Thoracic aorta (tissue), 2 donors: ENCODE results near the gene PCGF1. TPM values are rescaled to one million over a fixed set of nuclear protein-coding genes. Genes with fewer than 3 reads are reported as not detected.

Source experiments
- ATAC-seq: fragments of 150-250 bp; one replicate; pipeline ENCODE4 v1.8.0; 2017; ENCODE audit warnings: low read depth; ENCODE audit not compliant: insufficient number of reproducible peaks, low FRiP score
- DNase-seq: peaks from one replicate; pipeline ENCODE4 v3.0.0-alpha.2; 2020; ENCODE audit warnings: low spot score
- H3K27ac ChIP-seq, 2 donors: fragments of 200-600 bp; sonication (generic); 1 replicate in 1 of 2; 2 replicates in 1 of 2; pipeline ENCODE4 v1.5.1; 2016; ENCODE audit warnings: mild to moderate bottlenecking in 2 of 2, moderate library complexity in 2 of 2
- H3K27me3 ChIP-seq: fragments of 200-600 bp; sonication (generic); replicated peaks from 2 replicates; pipeline ENCODE4 v1.6.0; 2016; ENCODE audit warnings: mild to moderate bottlenecking; ENCODE audit not compliant: insufficient read depth
- H3K36me3 ChIP-seq: fragments of 200-600 bp; sonication (generic); one replicate; pipeline ENCODE4 v1.5.1; 2016
- H3K4me1 ChIP-seq, 2 donors: fragments of 200-600 bp; sonication (generic); 1 replicate in 1 of 2; 2 replicates in 1 of 2; pipeline versions ENCODE4 v1.5.1 to v1.6.0; 2016; ENCODE audit warnings: low read depth in 2 of 2, mild to moderate bottlenecking in 1 of 2; ENCODE audit not compliant: control insufficient read depth in 1 of 2
- H3K4me3 ChIP-seq: fragments of 200-600 bp; sonication (generic); 2 replicates; pipeline ENCODE4 v1.5.1; 2016; ENCODE audit warnings: mild to moderate bottlenecking
- H3K9me3 ChIP-seq: fragments of 200-600 bp; sonication (generic); 2 replicates; pipeline ENCODE4 v1.5.1; 2016
- CTCF ChIP-seq: fragments of 200-600 bp; sonication (generic); IDR thresholded peaks from one replicate; pipeline ENCODE4 v1.5.1; 2019; ENCODE audit warnings: antibody characterized with exemption
- total RNA-seq, 2 donors: library from RNA; depleted of rRNA; stranded (reverse); fragments of >200 nt; gene quantifications; one replicate each; pipeline versions ENCODE4 v1.1.0 to v1.2.3, GENCODE V29; 2016

PCGF1 gene
- total RNA-seq, 2 donors from 2014 or later, result 7.8 to 8.0 TPM

DNA sequence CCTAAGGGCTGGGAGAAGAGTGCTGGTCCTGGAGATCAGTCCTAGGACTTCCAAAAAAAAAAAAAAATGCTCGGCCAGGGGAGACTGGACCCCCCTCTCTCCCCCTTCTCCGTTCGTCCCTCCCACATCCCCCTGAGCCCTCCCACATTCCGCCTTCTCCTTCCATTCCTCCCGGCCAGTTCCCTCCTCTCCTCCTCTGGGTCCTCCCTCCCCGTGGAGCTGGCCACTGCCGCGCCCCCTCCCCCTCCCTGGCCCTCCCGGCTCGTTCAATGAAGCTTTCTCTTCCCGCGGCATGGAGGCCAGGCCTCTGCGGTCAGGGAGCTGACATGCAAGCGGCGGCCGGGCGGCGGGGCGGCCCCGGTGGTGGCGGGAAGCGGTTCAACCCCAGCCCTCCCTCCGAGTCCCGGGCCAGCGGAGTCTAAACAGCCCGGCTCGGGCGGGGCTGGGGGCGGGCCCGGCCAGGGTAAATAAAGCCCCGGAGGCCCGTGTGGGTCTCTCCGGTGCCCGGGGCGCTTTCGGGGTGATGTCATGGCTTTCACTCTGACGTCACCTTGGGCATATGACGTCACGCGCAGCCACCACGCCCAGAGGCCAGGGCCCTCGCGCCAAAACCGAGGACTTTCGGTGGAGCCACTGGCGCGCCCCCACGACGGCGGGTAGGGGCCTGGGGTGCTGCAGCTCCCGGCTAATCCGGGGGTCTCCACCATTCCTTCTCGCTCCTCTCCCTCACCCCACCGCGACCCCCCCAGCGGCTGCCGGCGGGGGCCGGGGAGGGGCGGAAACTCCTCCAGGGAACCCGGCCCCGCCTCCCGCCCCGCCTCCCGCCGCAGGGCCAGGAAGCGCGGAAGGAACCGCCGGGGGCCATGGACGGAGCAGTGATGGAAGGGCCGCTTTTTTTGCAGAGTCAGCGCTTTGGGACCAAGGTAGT lies 46.7 kb upstream of the PCGF1 start, which contains the start of the genes DOK1 and LOXL3:
TSS of gene DOK1 (plus strand) at position 829 of the 928 bp plus-strand sequence. CDS start at position 864, 35 bp downstream.
TSS of gene LOXL3 (minus strand) at position 51 of the 928 bp plus-strand sequence. CDS start 1,308 bp downstream, outside the sequence.
- no peak for TF ChIP-seq CTCF

DNA sequence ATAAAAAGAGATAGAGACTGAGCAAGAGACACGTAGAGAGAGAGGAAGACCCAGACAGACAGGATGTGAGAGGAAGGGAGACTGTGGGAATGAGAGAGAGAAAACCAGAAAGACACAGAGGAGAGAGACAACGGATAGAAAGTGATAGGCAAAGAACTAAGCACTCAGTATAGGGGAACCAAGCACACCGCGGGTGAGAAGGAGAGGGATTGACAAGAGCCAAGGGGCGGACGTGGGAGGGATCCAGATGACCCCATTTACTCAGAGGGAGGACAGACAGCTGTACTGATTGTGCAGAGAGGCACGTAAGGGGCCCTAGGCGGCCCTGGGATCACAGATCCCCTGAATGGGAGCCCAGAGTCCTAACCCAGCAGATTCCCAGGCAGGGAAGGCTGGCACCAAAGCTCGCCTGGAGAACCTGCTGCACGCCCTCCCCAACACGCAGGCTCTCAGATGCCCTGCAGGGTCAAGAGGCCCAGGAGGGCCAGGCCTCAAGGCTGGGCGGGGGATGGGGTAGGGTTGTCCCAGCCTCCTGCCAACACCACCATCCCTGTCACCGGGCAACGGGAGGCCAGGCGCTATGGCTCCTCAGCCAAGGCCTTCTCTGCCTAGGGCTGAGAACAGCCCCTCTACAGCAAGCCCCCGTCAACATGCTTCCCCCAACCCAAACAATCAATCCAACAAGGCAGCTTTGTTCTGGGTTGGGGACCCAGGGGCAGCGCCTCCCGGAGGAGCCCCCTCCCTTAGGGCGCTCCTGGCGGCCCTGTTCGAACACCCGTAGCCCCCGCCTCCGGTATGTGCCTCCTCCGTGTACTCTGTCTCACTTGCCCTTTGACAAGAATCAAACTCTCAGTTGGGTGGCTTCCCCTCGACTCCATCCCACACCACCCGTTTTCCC lies 45.7 kb upstream of the PCGF1 start:
- TF ChIP-seq CTCF, result no peak
- peaks cover 7 to 28% of the 10 kb centered on the region in 2 donors for H3K4me1 ChIP-seq
- no peak for ATAC-seq
- H3K27ac ChIP-seq, result peak overlapping the region; percentile 86 to 92
- H3K4me3 ChIP-seq, result peak overlapping the region; percentile 82
- DNase-seq, result no peak
- no peaks in the 10 kb centered on the region for H3K9me3 ChIP-seq
- peaks cover 4% of the 10 kb centered on the region for H3K36me3 ChIP-seq
- no peaks in the 10 kb centered on the region for H3K27me3 ChIP-seq

More for the DNA sequence above, 46.7 kb upstream of the PCGF1 start, which contains the start of the genes DOK1 and LOXL3:
- Histone ChIP-seq H3K27ac (peak within 1 kb of the TSS; percentile 86 to 92), H3K4me1 (peaks cover 6 to 22% of the 10 kb centered on the region in 2 donors), H3K36me3 (peaks cover 4% of the 10 kb centered on the region), H3K9me3 (no peaks in the 10 kb centered on the region), H3K4me3 (peak within 1 kb of the TSS; percentile 82), H3K27me3 (no peaks in the 10 kb centered on the region)
- DNase-seq, result peak; percentile 56
- peak; percentile 89 for ATAC-seq

- H3K9me3 ChIP-seq, result no peaks in the 10 kb centered on the region
- H3K36me3 ChIP-seq, result peaks cover 4% of the 10 kb centered on the region
- DNase-seq (no peak), ATAC-seq (no peak)
- H3K27ac ChIP-seq, result no peak overlapping the region
- peak overlapping the region; percentile 82 for H3K4me3 ChIP-seq
- H3K4me1 ChIP-seq, result peaks cover 7 to 29% of the 10 kb centered on the region in 2 donors
- H3K27me3 ChIP-seq, result no peaks in the 10 kb centered on the region
- no peak for TF ChIP-seq CTCF
Measured at GRCh38 chr2:74551942-74552913, 44.7 kb upstream of the PCGF1 start.

DNA sequence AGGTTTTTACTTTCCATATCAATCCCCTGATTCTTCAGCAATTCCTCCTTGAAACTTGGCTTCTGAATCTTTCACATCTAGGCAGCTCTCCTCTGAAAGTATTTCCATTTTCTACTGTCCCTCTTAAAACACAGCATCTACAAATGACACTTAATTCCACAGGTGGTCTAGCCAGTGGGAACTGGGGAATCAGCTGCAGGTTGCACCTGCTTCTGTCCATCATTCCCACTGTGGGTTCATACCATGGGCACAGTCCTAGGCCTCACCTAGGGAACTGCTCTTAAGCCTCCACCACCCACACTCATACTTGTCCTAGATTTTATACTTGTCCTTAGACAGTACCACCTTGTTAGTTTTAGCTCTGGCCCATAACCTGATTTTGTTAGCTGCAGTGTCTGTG lies 44.0 kb upstream of the PCGF1 start:
- Histone ChIP-seq H3K27me3 (no peaks in the 10 kb centered on the region), H3K27ac (no peak overlapping the region), H3K9me3 (no peaks in the 10 kb centered on the region), H3K4me1 (peaks cover 7 to 29% of the 10 kb centered on the region in 2 donors), H3K4me3 (no peak overlapping the region), H3K36me3 (peaks cover 3% of the 10 kb centered on the region)
- DNase-seq (no peak), ATAC-seq (no peak)
- TF ChIP-seq CTCF, result no peak
